ENCODE results near the gene TOR4A. TPM values are rescaled to one million over a fixed set of nuclear protein-coding genes. Genes with fewer than 3 reads are reported as not detected.

The TOR4A gene
- polyA plus RNA-seq, 1 donor, result 18.4 TPM

GRCh38 chr9:137309368-137310188 is 32.1 kb downstream of the TOR4A start:
- H3K4me1 ChIP-seq (ENCODE audit: control insufficient read depth, insufficient read depth, low read length), result peaks cover 89% of the 10 kb centered on the region
- H3K4me3 ChIP-seq (ENCODE audit: low read length), result no peak overlapping the region
- DNase-seq, result no peak
- H3K27ac ChIP-seq (ENCODE audit: low read length), result peak overlapping the region; percentile 97
- no peaks in the 10 kb centered on the region for H3K36me3 ChIP-seq (ENCODE audit: control insufficient read depth, insufficient read depth, low read length)
- no CpG with 5 or more reads among the region's 15 CpGs for WGBS (ENCODE audit: insufficient coverage, low lambda C conversion rate)
- peaks cover 2% of the 10 kb centered on the region for H3K9me3 ChIP-seq (ENCODE audit: control insufficient read depth, low read depth, low read length)
- no peaks in the 10 kb centered on the region for H3K27me3 ChIP-seq (ENCODE audit: control insufficient read depth, insufficient read depth, low read length)

GRCh38 chr9:137310189-137311052 is 32.9 kb downstream of the TOR4A start:
- Histone ChIP-seq H3K9me3 (ENCODE audit: control insufficient read depth, low read depth, low read length) (peaks cover 6% of the 10 kb centered on the region), H3K36me3 (ENCODE audit: control insufficient read depth, insufficient read depth, low read length) (no peaks in the 10 kb centered on the region), H3K27ac (ENCODE audit: low read length) (peak overlapping the region; percentile 97), H3K4me3 (ENCODE audit: low read length) (no peak overlapping the region), H3K4me1 (ENCODE audit: control insufficient read depth, insufficient read depth, low read length) (peaks cover 90% of the 10 kb centered on the region), H3K27me3 (ENCODE audit: control insufficient read depth, insufficient read depth, low read length) (no peaks in the 10 kb centered on the region)
- no CpG with 5 or more reads among the region's 20 CpGs for WGBS (ENCODE audit: insufficient coverage, low lambda C conversion rate)
- DNase-seq, result peak in 1 of 2 donors; percentile 84

GRCh38 chr9:137311171-137311985 is 33.9 kb downstream of the TOR4A start:
- peak; percentile 93 to 95 for DNase-seq
- H3K36me3 ChIP-seq (ENCODE audit: control insufficient read depth, insufficient read depth, low read length), result no peaks in the 10 kb centered on the region
- no peaks in the 10 kb centered on the region for H3K27me3 ChIP-seq (ENCODE audit: control insufficient read depth, insufficient read depth, low read length)
- no peak overlapping the region for H3K4me3 ChIP-seq (ENCODE audit: low read length)
- peaks cover 85% of the 10 kb centered on the region for H3K4me1 ChIP-seq (ENCODE audit: control insufficient read depth, insufficient read depth, low read length)
- H3K27ac ChIP-seq (ENCODE audit: low read length), result peak overlapping the region; percentile 97
- WGBS (ENCODE audit: insufficient coverage, low lambda C conversion rate), result no CpG with 5 or more reads among the region's 27 CpGs
- H3K9me3 ChIP-seq (ENCODE audit: control insufficient read depth, low read depth, low read length), result peaks cover 7% of the 10 kb centered on the region

GRCh38 chr9:137311986-137312851 is 34.7 kb downstream of the TOR4A start:
- DNase-seq, result no peak
- Histone ChIP-seq H3K36me3 (ENCODE audit: control insufficient read depth, insufficient read depth, low read length) (no peaks in the 10 kb centered on the region), H3K4me1 (ENCODE audit: control insufficient read depth, insufficient read depth, low read length) (peaks cover 86% of the 10 kb centered on the region), H3K27ac (ENCODE audit: low read length) (peak overlapping the region; percentile 97), H3K9me3 (ENCODE audit: control insufficient read depth, low read depth, low read length) (peaks cover 7% of the 10 kb centered on the region), H3K27me3 (ENCODE audit: control insufficient read depth, insufficient read depth, low read length) (no peaks in the 10 kb centered on the region), H3K4me3 (ENCODE audit: low read length) (no peak overlapping the region)
- no CpG with 5 or more reads among the region's 28 CpGs for WGBS (ENCODE audit: insufficient coverage, low lambda C conversion rate)

GRCh38 chr9:137312852-137313325 is 35.4 kb downstream of the TOR4A start:
- Histone ChIP-seq H3K4me1 (ENCODE audit: control insufficient read depth, insufficient read depth, low read length) (peaks cover 84% of the 10 kb centered on the region), H3K27me3 (ENCODE audit: control insufficient read depth, insufficient read depth, low read length) (no peaks in the 10 kb centered on the region), H3K4me3 (ENCODE audit: low read length) (no peak overlapping the region), H3K36me3 (ENCODE audit: control insufficient read depth, insufficient read depth, low read length) (no peaks in the 10 kb centered on the region), H3K27ac (ENCODE audit: low read length) (peak overlapping the region; percentile 97), H3K9me3 (ENCODE audit: control insufficient read depth, low read depth, low read length) (peaks cover 7% of the 10 kb centered on the region)
- DNase-seq, result no peak
- WGBS (ENCODE audit: insufficient coverage, low lambda C conversion rate), result no CpG with 5 or more reads among the region's 6 CpGs

- H3K36me3 ChIP-seq (ENCODE audit: control insufficient read depth, insufficient read depth, low read length), result no peaks in the 10 kb centered on the region
- peak overlapping the region; percentile 97 for H3K27ac ChIP-seq (ENCODE audit: low read length)
- DNase-seq, result peak; percentile 93 to 97
- no peaks in the 10 kb centered on the region for H3K27me3 ChIP-seq (ENCODE audit: control insufficient read depth, insufficient read depth, low read length)
- H3K9me3 ChIP-seq (ENCODE audit: control insufficient read depth, low read depth, low read length), result peaks cover 7% of the 10 kb centered on the region
- no peak overlapping the region for H3K4me3 ChIP-seq (ENCODE audit: low read length)
- peaks cover 78% of the 10 kb centered on the region for H3K4me1 ChIP-seq (ENCODE audit: control insufficient read depth, insufficient read depth, low read length)
- WGBS (ENCODE audit: insufficient coverage, low lambda C conversion rate), result no CpG with 5 or more reads among the region's 9 CpGs
Measured at GRCh38 chr9:137313326-137313936, 35.9 kb downstream of the TOR4A start.

- Histone ChIP-seq H3K9me3 (ENCODE audit: control insufficient read depth, low read depth, low read length) (peaks cover 7% of the 10 kb centered on the region), H3K27me3 (ENCODE audit: control insufficient read depth, insufficient read depth, low read length) (no peaks in the 10 kb centered on the region), H3K27ac (ENCODE audit: low read length) (peak overlapping the region; percentile 97), H3K36me3 (ENCODE audit: control insufficient read depth, insufficient read depth, low read length) (no peaks in the 10 kb centered on the region), H3K4me3 (ENCODE audit: low read length) (no peak overlapping the region), H3K4me1 (ENCODE audit: control insufficient read depth, insufficient read depth, low read length) (peaks cover 74% of the 10 kb centered on the region)
- DNase-seq, result peak in 1 of 2 donors; percentile 34
- WGBS (ENCODE audit: insufficient coverage, low lambda C conversion rate), result no CpG with 5 or more reads among the region's 24 CpGs
Measured at GRCh38 chr9:137313956-137314560, 36.5 kb downstream of the TOR4A start.

GRCh38 chr9:137314561-137315560 is 37.3 kb downstream of the TOR4A start:
- H3K36me3 ChIP-seq (ENCODE audit: control insufficient read depth, insufficient read depth, low read length), result no peaks in the 10 kb centered on the region
- WGBS (ENCODE audit: insufficient coverage, low lambda C conversion rate), result no CpG with 5 or more reads among the region's 42 CpGs
- H3K9me3 ChIP-seq (ENCODE audit: control insufficient read depth, low read depth, low read length), result peaks cover 7% of the 10 kb centered on the region
- peaks cover 66% of the 10 kb centered on the region for H3K4me1 ChIP-seq (ENCODE audit: control insufficient read depth, insufficient read depth, low read length)
- H3K4me3 ChIP-seq (ENCODE audit: low read length), result no peak overlapping the region
- DNase-seq, result peak in 1 of 2 donors; percentile 64
- H3K27ac ChIP-seq (ENCODE audit: low read length), result peak overlapping the region; percentile 97
- no peaks in the 10 kb centered on the region for H3K27me3 ChIP-seq (ENCODE audit: control insufficient read depth, insufficient read depth, low read length)
